Sigmoid colon (tissue), 3 donors: ENCODE data around the gene EFEMP2.

Experiments used
- POLR2A ChIP-seq, 2 donors: fragments of 450-650 bp; IDR thresholded peaks; one replicate each; pipeline ENCODE4 v1.6.1; 2016; ENCODE audit warnings: antibody characterized with exemption in 2 of 2, mild to moderate bottlenecking in 2 of 2, moderate library complexity in 2 of 2
- TF ChIP-seq, protein P1 (sequence below), 4 experiments: fragments of 450-650 bp in 3 of 4; fragments of 200-600 bp in 1 of 4; IDR thresholded peaks; one replicate each; pipeline ENCODE4 v1.5.1; 2016 to 2019; ENCODE audit warnings: antibody characterized with exemption in 4 of 4, mild to moderate bottlenecking in 3 of 4, moderate library complexity in 2 of 4

DNA sequence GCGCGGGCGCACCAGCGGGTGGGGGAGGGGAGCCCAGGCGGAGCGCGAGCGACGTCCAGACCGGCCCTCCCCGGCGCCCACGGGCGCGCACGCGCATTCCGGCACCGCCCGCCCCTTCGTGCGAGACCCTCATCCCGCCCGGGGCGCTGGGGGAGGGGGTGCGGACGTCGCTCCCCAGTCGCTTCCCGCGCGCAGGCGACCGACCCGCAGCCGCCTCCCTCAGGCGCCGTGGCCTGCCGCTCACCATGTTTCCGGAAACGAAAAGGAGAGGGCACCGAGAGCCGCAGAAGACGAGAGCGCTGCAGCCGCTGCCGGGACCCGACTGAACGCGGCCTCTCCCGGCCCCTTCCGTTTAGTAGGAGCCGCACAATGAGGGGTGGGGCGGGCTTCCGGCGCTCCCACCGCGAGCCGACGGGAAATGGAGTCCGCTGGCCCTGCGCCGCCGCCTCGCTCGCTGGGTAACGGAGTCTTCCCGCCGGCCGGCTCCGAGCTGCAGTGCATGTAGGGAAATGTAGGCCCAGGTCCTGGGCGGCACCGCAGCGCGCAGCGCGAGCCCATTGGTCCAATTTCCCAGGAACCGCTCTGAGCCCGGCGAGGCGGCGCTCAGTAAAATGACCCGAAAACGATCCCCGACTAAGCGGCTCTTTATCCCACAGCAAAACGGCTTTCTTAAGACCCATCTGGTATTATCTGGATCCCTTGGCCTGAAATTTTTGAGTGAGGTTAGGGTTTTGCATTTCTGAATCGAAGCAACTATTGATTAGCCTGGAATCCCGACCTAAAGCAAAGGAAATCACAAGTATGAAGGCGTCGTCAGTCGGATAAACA, 14.5 kb downstream of the EFEMP2 start, which contains the start of gene CFL1:
- TF ChIP-seq POLR2A (IDR thresholded peaks at IDR 0.05) = peak; percentile 95 to 96
- TF ChIP-seq, protein P1, sequence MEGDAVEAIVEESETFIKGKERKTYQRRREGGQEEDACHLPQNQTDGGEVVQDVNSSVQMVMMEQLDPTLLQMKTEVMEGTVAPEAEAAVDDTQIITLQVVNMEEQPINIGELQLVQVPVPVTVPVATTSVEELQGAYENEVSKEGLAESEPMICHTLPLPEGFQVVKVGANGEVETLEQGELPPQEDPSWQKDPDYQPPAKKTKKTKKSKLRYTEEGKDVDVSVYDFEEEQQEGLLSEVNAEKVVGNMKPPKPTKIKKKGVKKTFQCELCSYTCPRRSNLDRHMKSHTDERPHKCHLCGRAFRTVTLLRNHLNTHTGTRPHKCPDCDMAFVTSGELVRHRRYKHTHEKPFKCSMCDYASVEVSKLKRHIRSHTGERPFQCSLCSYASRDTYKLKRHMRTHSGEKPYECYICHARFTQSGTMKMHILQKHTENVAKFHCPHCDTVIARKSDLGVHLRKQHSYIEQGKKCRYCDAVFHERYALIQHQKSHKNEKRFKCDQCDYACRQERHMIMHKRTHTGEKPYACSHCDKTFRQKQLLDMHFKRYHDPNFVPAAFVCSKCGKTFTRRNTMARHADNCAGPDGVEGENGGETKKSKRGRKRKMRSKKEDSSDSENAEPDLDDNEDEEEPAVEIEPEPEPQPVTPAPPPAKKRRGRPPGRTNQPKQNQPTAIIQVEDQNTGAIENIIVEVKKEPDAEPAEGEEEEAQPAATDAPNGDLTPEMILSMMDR (IDR thresholded peaks at IDR 0.05) = no peak
